Measurements from ENCODE around the gene THAP4. TPM values are rescaled to one million over a fixed set of nuclear protein-coding genes. Genes with fewer than 3 reads are reported as not detected.

Gene THAP4
- total and polyA plus RNA-seq, 8 donors, result 22.4 to 42.9 (median 27.1) TPM

DNA sequence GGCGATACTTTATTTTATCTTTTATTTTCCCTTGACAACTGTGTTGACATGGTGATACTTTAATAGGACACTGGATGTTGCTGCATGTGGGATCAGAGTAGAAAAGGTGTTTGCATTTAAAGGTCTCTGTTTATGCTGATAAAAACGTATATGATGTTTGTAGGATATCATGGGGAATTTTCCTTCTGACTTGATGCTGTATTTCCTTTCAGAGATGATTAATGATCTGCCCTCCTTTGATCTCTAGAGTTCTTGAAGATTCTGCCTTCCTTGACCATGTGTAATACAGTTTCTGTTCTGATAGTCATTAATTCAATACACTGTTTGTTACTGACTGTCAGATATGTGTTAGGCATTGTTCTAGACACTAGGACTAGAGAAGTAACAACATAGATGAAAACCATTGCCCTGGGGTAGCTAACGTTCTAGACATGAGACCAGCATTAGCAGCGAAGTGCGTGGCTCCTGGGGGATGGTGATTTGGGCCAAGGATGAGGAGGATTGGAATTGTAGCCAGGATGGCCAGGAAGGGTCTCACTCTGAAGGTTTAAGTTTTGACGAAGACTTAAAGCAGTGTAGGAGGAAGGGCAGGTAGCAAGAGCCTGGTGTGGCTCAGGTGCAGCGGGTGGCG lies 3.3 kb upstream of the THAP4 start:
- peaks cover 8 to 18% (median 16%) of the 10 kb centered on the region in 3 donors for H3K4me1 ChIP-seq
- intact Hi-C loops (cut with DNase I), result no loop called here
- WGBS, 2 donors, result 81 to 83% methylated on average over 8 of the region's 8 CpGs

DNA sequence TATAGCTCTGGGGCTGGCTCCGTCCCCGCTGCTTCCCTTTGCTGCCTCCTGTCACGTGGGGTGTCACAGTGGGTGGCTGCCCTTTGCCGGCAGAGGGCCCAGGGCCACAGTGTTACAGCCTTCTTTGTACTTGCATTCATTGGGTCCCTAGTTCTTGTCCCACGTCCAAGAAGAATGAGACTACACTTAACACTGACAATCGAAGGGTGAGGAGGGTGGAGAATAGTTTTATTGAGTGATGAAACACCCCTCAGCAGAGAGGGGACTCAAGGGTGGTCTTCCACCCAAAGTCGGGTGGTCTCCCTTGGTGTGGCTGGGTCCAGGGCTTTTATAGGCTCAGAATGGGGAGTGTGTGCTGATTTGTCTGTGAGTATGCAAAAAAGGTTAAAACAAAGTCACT lies 2.4 kb upstream of the THAP4 start:
- no peak for ATAC-seq

More for the DNA sequence above, 3.3 kb upstream of the THAP4 start:
- Histone ChIP-seq H3K27me3 (no peaks in the 10 kb centered on the region), H3K36me3 (no peaks in the 10 kb centered on the region), H3K4me3 (no peak overlapping the region), H3K9me3 (no peaks in the 10 kb centered on the region), H3K27ac (no peak overlapping the region)
- FAIRE-seq (no peak), DNase-seq (no peak), ATAC-seq (no peak)
- TF ChIP-seq, protein P1, sequence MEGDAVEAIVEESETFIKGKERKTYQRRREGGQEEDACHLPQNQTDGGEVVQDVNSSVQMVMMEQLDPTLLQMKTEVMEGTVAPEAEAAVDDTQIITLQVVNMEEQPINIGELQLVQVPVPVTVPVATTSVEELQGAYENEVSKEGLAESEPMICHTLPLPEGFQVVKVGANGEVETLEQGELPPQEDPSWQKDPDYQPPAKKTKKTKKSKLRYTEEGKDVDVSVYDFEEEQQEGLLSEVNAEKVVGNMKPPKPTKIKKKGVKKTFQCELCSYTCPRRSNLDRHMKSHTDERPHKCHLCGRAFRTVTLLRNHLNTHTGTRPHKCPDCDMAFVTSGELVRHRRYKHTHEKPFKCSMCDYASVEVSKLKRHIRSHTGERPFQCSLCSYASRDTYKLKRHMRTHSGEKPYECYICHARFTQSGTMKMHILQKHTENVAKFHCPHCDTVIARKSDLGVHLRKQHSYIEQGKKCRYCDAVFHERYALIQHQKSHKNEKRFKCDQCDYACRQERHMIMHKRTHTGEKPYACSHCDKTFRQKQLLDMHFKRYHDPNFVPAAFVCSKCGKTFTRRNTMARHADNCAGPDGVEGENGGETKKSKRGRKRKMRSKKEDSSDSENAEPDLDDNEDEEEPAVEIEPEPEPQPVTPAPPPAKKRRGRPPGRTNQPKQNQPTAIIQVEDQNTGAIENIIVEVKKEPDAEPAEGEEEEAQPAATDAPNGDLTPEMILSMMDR (IDR thresholded peaks at IDR 0.05), result no peak

DNA sequence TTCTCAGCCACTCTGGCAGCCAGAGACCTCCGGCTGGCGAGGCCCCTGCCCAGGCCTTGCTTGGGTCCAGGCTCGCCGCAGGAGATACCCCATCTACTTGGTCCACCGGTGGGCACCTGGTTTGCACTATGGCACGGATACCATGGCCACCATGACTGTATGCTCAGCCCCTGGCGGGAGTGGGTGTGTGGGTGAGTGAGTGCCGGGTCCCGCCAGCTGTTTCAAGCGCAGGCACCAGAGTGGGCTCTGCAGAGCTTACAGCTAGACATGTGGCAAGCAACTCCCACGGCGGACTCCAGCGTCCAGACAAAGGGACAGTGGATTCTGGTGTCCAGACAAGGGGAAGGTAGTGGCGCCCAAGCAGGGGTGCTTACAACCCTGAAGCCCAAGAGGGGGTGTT lies 2.0 kb upstream of the THAP4 start:
- no peaks in the 10 kb centered on the region for H3K36me3 ChIP-seq
- intact Hi-C loops (cut with DNase I), result loop anchor here in 1 of 3 donors (1.0 kb wide), 1 partner anchor 14 kb away; no protein-coding TSS in a partner anchor
- FAIRE-seq, result no peak
- peaks cover 8 to 18% (median 17%) of the 10 kb centered on the region in 3 donors for H3K4me1 ChIP-seq
- peak overlapping the region in 3 of 4 donors; percentile 0 to 88 (median 87) for H3K4me3 ChIP-seq
- H3K27ac ChIP-seq, result no peak overlapping the region
- H3K9me3 ChIP-seq, result no peaks in the 10 kb centered on the region
- DNase-seq, result peak in 1 of 6 donors; percentile 69
- no peaks in the 10 kb centered on the region for H3K27me3 ChIP-seq
- WGBS, 2 donors, result 96 to 98% methylated on average over 14 of the region's 14 CpGs
- TF ChIP-seq, protein P1 (IDR thresholded peaks at IDR 0.05), result no peak
- no peak for ATAC-seq

More for the DNA sequence above, 2.4 kb upstream of the THAP4 start:
- no peaks in the 10 kb centered on the region for H3K27me3 ChIP-seq
- H3K27ac ChIP-seq, result no peak overlapping the region
- WGBS, 2 donors, result 95 to 97% methylated on average over 7 of the region's 7 CpGs
- DNase-seq (no peak), FAIRE-seq (no peak)
- peaks cover 8 to 18% (median 17%) of the 10 kb centered on the region in 3 donors for H3K4me1 ChIP-seq
- intact Hi-C loops (cut with DNase I), result loop anchor here in 1 of 3 donors (1.0 kb wide), 1 partner anchor 14 kb away; no protein-coding TSS in a partner anchor
- H3K36me3 ChIP-seq, result no peaks in the 10 kb centered on the region
- no peaks in the 10 kb centered on the region for H3K9me3 ChIP-seq
- H3K4me3 ChIP-seq, result no peak overlapping the region
- TF ChIP-seq, protein P1 (IDR thresholded peaks at IDR 0.05), result no peak

DNA sequence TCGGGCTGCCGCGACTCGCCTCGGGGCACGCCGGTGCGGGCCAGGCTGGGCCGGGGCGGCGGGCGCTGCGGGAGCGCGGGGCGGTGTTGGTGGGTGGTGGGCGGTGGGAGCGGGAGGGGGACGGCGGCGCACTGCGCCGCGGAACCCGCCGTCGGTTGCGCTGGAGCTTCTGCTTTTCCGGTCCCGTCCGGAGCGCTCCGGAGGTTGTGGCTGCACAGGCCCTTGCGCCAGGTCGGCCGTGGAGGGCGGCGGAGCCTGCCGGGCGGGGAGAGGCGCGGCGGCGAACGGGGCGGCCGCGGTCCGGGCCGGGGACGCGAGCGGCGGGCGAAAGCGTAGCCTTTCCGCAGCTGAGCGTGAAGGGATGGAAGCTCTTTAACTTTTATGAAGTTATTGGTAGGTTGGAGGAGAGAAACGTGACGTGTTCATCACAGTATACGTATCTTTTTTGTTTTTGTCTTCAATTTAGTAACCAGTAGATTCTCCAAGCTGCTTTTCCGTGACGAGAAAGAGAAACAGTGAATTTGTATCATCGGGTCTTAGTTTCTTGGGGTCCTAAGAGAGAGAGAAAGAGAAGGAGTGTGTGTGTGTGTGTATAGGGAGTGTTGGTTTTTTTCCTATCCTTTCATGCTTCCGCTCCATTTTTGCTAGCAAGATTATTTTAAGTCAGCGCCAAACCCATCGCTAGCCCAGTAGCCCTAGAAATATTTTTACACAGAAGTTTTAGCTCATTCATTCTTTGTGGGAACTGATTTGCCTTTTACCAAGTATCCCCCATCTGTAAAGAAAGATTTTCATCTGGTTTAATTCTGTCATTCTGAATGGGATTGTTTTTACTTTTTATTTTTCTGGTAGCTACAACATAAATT lies 1.1 kb upstream of the THAP4 start:
- H3K27ac ChIP-seq, result peak overlapping the region; percentile 98 to 99 (median 98)
- 1% methylated on average over 60 to 67 of the region's 67 CpGs for WGBS, 2 donors
- TF ChIP-seq, protein P1 (IDR thresholded peaks at IDR 0.05), result no peak
- peak in 3 of 4 donors; percentile 5 to 21 (median 13) for ATAC-seq
- peak in 1 of 6 donors; percentile 19 for DNase-seq
- peaks cover 8 to 18% (median 17%) of the 10 kb centered on the region in 3 donors for H3K4me1 ChIP-seq
- peaks cover 0 to 6% (median 0%) of the 10 kb centered on the region in 3 donors for H3K36me3 ChIP-seq
- intact Hi-C loops (cut with DNase I), result no loop called here
- FAIRE-seq, result no peak
- peak overlapping the region; percentile 87 to 91 (median 89) for H3K4me3 ChIP-seq
- no peaks in the 10 kb centered on the region for H3K27me3 ChIP-seq
- H3K9me3 ChIP-seq, result no peaks in the 10 kb centered on the region
